Prostate gland (tissue), 2 donors: Measurements from ENCODE around the gene DDN.

Source experiments
- POLR2A ChIP-seq: fragments of 450-650 bp; IDR thresholded peaks from one replicate; pipeline ENCODE4 v1.6.1; 2016; ENCODE audit warnings: antibody characterized with exemption, mild to moderate bottlenecking
- TF ChIP-seq, protein P1 (sequence below), 4 experiments: fragments of 200-600 bp in 2 of 4; fragments of 450-650 bp in 2 of 4; sonication (generic) in 2 of 4; IDR thresholded peaks; 1 replicate in 3 of 4; 2 replicates in 1 of 4; pipeline ENCODE4 v1.5.1; 2016 to 2019; ENCODE audit warnings: antibody characterized with exemption in 4 of 4, mild to moderate bottlenecking in 2 of 4, moderate library complexity in 2 of 4

DNA sequence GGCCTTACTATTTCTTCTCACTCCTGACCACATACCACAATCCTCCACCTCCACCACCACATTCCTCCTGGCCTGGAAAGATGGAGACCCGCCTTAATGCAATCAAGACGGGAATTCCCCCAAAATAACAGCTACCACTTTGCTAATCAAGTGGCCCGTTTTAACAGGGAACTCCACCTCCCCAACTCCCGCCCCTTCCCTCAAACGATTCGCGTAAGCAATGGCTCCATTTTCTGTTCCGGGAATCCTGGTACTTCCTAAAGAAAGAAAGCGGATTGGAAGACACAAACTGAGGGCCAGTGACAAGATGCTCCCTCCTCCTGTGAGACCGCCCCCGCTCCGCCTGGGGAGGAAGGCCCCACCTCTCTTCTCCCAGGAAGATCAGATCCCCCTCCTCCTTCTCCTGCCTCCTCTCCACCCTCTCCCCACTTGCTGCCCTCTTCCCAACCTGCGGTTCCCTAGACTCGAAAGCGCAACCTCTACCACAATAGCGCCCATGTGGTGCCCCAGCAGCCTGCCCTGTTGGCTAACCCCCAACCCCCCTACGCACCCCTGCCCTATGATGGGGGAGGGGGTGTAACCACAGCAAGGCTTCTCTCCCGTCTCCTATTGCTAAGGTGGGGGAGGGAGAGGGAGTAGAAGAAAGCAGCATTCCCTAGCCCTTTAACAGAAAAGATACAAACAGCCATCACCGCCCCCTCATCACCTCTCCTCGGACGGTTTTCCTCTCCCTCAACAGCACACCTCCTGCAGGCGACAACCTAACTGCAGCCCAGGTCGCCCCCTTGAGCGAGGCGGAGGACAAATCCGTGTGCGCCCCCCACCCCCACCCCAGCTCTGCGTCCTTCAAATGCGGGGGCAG, 42.7 kb downstream of the DDN start:
- peak; percentile 44 for TF ChIP-seq POLR2A
- TF ChIP-seq, protein P1, sequence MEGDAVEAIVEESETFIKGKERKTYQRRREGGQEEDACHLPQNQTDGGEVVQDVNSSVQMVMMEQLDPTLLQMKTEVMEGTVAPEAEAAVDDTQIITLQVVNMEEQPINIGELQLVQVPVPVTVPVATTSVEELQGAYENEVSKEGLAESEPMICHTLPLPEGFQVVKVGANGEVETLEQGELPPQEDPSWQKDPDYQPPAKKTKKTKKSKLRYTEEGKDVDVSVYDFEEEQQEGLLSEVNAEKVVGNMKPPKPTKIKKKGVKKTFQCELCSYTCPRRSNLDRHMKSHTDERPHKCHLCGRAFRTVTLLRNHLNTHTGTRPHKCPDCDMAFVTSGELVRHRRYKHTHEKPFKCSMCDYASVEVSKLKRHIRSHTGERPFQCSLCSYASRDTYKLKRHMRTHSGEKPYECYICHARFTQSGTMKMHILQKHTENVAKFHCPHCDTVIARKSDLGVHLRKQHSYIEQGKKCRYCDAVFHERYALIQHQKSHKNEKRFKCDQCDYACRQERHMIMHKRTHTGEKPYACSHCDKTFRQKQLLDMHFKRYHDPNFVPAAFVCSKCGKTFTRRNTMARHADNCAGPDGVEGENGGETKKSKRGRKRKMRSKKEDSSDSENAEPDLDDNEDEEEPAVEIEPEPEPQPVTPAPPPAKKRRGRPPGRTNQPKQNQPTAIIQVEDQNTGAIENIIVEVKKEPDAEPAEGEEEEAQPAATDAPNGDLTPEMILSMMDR (IDR thresholded peaks at IDR 0.05) = no peak
